IPS DF 4.7 (cell line): ENCODE measurements around the gene KIF20B.

Source experiments
- DNase-seq: peaks from one replicate; pipeline ENCODE4 v3.0.0-alpha.2; 2013; ENCODE audit warnings: low spot score; ENCODE audit errors: extremely low read depth

Gene KIF20B, protein sequence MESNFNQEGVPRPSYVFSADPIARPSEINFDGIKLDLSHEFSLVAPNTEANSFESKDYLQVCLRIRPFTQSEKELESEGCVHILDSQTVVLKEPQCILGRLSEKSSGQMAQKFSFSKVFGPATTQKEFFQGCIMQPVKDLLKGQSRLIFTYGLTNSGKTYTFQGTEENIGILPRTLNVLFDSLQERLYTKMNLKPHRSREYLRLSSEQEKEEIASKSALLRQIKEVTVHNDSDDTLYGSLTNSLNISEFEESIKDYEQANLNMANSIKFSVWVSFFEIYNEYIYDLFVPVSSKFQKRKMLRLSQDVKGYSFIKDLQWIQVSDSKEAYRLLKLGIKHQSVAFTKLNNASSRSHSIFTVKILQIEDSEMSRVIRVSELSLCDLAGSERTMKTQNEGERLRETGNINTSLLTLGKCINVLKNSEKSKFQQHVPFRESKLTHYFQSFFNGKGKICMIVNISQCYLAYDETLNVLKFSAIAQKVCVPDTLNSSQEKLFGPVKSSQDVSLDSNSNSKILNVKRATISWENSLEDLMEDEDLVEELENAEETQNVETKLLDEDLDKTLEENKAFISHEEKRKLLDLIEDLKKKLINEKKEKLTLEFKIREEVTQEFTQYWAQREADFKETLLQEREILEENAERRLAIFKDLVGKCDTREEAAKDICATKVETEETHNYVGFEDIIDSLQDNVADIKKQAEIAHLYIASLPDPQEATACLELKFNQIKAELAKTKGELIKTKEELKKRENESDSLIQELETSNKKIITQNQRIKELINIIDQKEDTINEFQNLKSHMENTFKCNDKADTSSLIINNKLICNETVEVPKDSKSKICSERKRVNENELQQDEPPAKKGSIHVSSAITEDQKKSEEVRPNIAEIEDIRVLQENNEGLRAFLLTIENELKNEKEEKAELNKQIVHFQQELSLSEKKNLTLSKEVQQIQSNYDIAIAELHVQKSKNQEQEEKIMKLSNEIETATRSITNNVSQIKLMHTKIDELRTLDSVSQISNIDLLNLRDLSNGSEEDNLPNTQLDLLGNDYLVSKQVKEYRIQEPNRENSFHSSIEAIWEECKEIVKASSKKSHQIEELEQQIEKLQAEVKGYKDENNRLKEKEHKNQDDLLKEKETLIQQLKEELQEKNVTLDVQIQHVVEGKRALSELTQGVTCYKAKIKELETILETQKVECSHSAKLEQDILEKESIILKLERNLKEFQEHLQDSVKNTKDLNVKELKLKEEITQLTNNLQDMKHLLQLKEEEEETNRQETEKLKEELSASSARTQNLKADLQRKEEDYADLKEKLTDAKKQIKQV (N-terminal part only)

DNA sequence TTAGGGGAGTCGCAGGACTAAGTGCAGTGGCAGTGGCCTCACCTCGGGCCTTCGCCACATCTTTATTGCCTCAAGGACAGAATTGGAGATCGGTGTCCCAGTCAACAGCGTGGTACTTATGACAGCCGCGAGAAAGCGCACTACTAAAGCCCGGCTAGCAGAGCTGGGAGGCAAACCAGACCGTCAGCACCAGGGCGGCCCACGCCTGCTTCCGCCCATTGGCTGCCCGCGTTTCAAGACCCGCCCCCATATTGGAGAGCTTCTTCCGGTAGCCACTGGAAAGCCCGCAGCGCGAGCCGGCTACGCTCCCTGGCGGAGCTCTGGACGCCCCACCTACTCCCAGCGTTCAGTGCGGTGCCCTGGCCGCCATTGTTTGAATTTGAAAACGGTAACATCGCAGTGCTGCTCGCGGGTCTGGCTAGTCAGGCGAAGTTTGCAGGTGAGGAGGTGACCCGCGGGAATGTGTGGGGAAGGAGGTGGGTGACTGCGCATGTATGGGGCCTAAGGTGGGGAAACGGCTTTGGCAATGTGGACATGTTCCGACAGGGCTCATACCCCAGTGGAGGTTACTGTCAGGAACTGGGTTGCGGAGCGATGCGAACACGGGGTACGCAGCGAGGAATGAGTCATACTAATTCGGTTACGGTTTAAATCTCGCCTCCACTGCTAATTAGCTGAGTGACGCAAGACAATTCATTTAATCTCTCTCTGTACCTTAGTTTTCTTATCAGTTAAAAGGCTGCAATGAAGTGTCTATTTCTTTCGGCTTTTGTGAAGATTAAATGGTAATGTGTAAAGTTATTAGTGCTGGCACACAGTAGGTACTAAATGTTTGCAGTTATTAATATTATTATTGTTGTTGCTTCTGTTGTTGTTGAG lies at the start of gene KIF20B:
Gene KIF20B, plus strand, starts transcription at position 349 of the 879 bp plus-strand sequence. CDS start 3,705 bp downstream, outside the sequence.
- DNase-seq, result peak; percentile 93

DNA sequence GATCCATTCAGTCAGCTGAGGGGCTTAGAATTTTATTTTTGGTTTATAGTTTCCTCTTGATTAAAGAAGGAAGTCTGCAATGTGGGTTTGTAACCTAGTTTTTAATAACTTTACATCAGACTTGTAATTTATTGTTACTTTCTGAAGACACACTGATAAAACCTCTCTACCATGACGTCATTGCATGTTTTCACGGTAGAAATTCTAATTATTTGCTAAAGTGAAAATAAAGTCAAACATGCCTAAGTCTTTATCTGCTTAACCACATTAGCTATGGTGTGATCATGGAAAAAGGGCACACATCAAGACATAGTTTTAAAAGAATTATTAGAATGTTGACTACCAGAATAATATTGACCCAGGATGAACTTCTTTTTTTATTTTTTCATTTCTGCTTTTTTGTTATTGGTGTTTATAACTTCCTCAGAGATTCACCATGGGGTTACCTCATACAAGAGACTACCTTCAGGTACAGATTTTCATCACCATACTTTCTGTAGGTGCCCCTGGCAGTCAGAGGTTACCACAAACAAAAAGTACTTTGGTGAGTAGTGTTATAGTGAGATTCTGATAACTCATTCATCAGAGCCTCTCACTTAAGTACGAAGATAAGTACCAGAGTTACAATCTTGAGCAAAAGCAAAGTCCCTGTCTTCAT lies 49.3 kb upstream of the KIF20B start:
- no peak for DNase-seq

DNA sequence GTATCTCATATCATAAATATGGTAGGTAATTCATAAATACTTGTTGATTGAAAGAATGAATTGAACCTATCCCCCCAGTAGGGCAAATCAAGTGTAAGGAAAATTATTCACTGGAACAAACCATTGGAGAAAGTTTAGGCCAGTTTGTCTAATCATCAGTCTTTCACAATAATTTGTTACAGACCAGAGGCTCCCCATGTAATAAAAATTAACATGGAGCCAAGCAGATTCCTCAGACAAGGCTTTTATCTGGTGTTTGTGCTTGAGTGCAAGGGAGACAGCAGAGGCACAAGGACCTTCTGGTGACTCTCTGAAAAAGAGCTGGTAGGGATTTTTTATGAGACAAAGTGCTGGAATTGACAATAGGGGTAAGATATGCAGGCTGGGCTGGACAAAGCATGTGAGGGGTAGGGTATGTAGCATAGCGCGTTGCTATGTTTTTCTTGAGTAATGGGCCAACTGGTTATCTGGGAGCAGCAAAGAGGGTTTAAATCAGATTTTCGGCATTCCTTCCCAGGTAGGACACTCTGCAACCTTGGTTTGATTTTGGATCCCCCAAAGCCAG lies 48.5 kb upstream of the KIF20B start:
- no peak for DNase-seq

DNA sequence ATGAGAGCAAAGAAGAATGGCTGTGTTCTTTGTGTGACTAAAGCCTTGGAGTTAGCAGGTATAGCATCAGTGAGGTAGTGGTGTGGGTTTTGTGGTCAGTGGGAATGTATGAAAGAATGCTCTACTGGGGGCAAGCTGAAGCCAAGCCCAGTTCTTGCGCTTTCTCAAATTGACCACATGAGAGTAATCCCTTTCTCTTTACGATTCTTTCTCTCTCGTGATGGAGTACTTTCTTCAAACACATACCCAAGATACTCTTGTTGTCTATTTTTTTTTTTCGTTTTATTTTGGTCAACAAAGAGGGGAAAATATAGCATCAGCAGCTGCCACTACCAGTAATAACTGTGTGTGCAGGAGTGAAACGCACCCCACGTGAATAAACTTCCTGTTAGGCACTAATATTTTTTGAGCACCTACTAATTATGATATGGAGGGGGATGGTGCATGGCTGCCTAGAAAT lies 48.0 kb upstream of the KIF20B start:
- no peak for DNase-seq

DNA sequence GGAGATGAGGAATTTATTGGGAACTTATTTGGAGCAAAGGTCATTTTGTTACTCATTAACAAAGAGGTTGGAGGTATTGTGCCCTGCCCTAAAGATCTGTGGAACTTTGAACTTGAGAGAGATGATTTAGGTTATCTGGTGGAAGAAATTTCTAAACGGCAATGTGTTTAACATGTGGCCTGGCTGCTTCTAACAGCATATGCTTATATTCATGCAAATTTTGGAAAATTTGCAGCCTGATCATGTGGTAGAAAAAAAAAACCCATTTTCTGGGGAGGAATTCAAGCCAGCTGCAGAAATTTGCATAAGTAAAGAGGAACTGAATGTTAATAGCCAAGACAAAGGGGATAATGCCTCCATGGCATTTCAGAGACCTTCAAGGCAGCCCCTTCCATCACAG lies 45.7 kb upstream of the KIF20B start:
- DNase-seq, result no peak

DNA sequence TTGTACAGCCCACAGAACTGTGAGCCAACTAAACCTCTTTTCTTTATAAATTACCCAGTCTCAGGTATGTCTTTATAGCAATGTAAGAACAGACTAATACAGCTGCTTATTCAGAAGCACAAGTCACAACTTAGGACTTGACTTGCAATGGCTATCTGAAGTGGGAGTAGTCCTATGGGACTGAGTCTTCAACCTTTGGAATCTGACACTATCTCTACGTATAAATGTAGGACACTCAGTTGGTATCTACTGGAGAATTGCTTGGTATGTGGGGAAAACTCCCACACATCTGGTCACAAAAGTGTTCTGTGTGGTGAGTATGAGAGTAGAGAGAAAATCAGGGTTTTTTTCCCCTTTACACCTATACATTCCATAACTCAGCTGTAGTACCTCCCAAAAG lies 44.1 kb upstream of the KIF20B start:
- DNase-seq, result no peak

DNA sequence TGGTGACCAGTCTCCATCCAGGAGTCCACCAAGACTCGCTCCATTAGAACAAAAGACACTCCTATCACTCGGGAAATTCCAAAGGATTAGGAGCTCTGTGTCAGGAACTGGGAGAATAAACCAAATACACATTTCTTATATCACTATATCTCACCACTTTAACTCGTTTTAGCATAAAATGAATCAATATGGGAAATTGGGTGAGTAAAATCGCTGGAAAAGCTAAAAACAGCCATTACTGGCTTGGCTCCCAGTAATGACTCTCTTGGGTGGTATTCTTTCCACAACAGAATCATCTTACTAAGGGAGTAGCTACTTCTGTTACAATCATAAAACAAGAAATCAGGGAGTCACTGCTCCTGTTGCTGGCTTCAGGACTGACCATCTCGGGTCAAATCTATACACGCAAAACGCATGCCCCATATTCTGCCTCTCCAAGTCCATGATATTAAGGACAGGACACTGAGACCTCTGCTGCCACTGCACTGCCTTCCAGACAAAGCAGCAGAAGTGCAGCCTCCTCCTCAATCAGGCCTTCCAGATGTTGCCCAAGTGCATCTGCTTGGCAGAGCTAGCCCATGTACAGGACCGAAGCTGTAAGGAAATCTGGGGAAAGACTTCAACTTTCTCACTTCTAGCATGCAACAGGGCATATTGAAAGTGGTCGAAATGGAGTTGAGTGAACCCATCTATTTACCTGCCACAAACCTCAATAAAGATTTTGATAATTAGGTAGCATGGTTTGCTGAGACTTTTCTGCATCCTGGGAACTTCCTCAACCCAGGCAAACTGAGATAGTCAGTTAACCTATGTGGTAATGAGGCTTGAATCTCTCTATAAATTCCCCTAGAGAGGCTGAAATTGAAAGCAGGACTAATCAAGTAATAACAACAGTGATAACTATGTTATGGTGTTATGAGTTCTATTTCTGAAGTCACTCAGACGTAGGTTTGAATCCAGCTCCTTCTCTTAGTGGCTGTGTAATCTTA lies 42.0 kb upstream of the KIF20B start:
- no peak for DNase-seq

DNA sequence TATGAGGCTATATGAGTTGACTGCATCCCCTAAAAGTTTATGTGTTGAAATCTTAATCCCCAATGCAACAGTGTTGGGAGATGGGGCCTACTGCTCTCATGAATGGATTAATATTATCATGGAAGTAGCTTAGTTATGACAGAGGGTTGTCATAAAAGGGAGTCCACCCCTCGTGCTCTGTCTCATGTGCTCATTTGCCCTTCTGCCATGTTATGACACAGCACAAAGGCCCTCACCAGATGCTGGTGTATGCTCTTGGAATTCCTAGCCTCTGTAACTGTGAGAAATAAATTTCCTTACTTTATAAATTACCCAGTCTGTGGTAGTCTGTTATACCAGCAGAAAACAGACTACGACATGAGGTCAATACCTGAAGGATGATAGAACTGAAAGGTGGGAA lies 38.8 kb upstream of the KIF20B start:
- no peak for DNase-seq

DNA sequence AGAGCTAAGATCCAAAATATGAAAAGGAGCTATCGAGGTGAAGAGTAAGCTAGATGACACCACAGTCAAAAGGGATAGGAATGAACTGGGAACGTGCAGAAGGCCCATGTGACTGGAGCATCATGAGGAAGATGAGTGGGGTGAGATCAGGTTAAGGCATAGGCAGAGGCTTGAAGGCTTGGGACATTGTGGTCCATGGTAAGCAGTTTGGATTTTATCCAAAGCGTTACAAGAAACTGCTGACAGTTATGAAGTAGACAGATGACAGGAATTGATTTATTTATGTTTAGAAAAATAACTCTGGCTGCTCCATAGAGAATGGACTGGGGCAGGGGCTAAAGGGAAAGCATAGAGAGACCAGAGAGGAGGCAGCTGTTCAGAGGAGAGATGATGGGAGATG lies 38.2 kb upstream of the KIF20B start:
- no peak for DNase-seq

DNA sequence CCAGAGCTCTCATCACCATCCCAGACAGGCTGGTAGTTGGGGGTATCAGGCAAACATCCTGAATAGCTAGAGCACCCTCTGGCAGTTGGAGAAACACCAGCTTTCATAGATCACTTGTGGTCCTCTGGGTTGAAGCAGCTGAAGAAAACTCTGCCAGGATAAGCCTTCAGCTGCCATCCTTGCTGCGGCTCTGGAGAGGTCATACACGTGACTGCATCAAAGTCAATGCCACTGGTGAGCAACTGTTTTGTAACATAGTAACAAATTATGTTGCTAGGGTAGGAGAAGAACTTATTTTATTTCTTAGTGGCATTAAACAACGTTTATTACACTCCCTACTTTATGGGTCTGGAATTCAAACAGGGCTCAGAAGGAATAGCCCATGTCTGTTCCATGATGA lies 37.2 kb upstream of the KIF20B start:
- no peak for DNase-seq

DNA sequence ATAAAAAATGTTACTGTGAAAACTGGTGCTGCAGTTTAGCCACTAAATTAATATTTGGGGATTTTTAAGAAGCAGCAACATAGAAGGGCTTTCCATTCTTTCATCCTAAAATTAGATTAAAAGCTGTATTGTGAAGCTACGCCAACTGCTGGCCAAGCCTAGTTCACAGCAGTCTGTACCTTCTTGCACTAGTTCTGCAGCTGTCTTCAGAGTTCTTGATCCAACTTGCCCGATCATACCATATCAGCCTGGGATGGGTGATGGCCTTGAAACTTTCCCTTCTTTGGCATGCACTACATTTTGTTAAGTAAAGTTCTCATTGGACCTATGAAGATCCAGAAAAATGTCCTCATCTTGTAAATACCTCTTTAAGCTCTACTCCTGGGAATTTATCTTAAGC lies 36.1 kb upstream of the KIF20B start:
- no peak for DNase-seq

DNA sequence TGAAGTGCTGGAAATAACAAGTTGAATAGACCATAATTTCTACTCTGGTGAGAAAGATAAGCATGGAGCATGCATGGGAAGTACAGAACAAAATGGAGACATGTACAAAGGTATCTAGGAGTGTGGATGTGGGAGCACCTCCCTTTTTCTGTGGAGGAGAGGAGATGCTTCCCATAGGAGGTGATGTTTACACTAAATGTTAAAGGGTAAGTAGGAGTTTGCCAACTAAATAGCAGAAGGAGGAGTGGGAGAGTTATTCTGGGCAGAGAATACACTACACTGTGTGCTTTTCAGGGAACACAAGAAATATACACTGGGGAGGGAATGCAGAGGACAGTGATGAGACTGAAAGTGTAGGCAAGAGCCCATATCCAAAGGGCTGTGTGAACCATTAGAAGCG lies 35.3 kb upstream of the KIF20B start:
- DNase-seq, result no peak

DNA sequence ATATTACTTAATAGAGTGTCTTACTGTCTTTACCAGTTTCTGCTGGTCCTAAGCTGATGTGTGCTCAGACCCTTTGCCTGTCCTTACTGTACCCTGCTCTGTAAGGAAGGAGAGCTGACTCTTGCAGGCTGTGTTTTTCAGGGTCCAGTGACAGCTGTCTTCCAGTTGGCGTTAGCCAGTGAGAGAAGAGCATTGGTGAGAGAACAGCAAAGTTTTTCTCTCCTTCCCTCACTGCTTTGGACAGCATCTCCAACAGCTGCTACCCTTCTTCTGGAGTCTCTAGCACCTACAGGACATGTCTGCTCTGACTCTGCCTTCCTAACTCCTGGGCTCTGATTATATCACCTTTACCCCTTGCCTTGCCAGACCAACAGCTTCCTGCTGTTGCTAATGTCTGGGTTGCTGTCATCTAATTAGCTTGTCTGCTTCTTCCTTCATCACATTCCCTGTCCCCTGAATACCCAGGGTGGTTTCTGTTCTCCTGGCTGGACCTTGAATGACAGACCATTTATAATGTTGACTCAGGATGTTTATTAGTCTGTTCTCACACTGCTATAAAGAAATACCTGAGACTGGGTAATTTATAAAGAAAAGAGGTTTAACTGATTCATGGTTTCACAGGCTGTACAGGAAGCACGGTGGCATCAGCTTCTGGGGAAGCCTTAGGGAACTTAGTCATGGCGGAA lies 32.9 kb upstream of the KIF20B start:
- no peak for DNase-seq

DNA sequence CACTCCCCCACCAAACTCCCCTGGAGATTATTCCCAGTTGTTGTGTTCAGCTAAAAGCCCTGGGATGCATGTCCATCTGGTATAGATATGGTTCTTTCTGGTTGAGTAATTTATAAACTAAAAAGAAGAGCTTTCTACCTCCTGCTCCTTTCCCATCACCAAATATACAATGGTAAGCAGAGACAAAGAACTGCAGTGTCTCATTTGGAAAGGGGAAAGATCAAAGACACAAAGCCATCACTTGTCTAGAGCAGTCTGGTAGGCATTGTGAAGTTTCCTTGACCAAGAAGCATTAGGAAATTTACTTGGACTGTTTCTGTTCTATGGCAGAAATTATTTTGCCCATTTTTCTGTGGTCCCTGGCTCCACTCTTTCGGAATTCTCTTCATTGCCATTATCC lies 31.4 kb upstream of the KIF20B start:
- no peak for DNase-seq

DNA sequence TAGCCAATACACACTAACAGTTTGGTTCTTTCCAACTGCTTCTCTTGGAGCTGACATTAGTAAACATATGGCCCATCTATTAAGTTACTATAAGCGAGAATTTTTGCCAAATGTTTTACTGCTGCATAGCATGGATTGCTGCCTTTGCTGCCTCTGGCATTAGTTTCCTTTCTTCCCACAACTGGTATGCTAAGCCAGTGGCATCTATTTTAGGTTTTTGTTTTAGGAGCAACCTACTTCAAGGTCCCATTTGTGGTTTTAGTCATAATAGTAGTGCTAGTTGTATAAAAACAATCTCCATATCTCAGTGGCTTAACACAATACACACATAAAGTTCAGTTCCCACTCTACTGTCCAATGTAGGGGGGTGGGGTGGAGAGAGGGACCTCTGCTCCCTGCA lies 30.5 kb upstream of the KIF20B start:
- no peak for DNase-seq

DNA sequence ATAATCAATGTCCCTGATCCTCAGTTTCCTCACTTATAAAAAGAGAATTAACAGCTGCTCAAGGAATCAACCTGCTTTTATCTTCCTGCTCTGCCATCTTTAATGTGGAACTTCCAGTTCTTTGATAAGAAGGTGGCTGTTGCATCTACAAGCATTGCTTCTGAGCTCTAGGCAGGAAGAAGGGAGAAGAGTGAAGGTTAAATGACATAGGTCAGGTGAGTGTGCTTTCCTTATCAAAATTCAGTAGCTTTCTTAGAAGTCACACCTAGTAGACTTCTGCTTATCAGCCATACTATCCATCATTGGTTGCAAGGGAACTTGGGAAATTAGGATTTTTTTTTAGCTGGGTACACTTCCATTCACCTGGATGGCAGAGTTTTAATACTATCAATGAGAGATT lies 24.0 kb upstream of the KIF20B start:
- no peak for DNase-seq

DNA sequence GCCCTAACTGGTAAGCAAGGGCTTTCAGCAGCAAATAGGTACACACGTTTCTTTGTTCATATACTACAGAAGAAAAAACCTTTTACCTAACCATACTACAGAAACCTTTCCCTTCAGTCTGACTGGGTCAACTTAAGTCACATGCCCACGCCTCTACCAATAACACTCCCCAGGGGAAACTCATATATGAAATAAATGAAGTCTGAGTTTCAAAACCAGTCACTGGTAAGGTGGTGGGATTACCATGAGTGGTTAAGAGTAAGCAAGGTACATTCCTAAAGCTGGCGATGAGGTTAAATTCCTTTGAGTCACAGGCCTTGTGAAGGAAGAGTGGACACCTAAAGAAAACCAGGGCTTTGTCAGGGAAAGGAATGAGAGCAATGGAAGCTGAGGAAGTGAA lies 21.4 kb upstream of the KIF20B start:
- DNase-seq, result no peak

DNA sequence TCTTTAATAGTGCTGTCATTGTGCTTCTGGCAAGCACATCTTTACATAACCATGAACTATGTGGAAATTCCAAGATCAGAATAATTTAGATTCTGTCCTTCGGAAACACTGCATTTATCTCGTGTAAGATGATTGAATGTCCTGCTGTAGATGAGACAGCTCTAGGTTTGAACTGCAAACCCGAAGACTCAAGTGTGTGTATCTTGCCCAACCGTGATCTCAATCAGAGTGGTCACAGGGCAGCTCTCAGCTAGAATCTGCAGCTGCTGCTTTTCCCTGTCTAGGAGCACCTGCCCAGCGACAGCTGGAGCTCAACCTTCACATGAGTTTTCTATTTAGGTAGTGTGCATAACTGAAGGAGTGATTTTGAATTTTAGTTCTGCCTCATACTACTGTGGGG lies 17.5 kb upstream of the KIF20B start:
- no peak for DNase-seq
